GM18498 (cell line): ENCODE measurements around the gene ACOXL.

Experiments
- ATAC-seq: cut with Tn5 transposase; IDR thresholded peaks from one replicate; pipeline ENCODE4 v1.9.1; 2021; ENCODE audit warnings: mild to moderate bottlenecking, moderate library complexity; ENCODE audit not compliant: unreplicated experiment

ACOXL gene

DNA sequence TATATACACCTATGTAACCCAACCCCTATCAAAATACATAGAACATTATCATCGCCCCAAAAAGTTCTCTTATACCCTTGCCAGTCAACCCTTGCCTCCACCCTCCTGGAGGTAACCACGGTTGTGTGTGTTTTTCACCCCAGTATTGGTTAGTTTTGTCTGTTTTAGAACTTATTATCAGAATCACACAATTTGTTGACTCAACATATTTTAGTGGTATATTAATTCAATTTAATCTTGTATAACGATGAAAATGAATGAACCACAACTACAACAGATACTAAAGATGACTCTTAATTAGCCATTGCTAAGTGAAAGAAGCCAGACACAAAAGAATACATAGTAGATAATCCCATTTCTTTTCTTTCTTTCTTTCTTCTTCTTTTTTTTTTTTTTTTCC, 19.3 kb downstream of the ACOXL start:
- ATAC-seq, result no peak

DNA sequence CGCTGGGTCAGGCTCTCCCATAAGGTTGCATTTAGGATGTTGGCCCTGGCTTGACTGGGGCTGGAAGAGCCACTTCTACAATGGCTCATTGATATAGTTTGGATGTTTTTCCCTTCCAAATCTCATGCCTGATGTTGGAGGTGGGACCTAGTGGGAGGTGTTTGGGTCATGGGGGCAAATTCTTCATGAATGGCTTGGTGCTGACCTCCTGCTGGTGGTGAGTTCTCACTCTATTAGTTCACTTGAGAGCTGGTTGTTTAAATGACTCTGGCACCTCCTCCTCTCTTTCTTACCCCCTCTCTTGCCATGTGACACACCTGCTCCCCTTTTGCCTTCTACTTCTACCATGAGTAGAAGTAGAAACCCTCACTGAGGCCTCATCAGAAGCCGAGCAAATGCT, 20.5 kb downstream of the ACOXL start:
- no peak for ATAC-seq

DNA sequence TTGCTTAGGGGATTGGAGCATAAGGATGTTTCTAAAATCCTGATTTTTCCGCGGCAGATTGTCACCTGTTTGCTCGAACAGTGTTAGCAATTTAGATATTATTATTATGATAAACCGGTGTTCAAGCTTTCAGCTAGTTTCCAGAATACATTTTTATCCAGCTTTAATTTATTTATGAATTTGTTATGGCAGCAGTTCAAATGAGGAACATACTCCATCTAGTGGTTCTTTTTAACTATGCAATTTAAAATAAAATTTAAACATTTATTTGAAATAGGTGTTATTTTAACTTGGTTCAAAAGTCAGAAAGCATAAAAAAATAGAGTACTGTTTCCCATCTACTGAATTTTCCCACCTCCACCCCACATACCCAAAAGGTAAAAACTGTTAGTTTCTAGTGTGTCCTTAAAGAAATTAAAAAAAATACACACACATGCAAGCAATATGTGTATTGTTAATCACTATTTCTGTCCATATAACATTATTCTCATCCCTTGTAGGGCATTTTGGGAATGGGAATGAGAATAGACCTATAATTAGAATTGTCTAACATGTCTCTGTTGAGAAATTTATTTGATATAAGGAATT, 23.2 kb downstream of the ACOXL start:
- no peak for ATAC-seq

DNA sequence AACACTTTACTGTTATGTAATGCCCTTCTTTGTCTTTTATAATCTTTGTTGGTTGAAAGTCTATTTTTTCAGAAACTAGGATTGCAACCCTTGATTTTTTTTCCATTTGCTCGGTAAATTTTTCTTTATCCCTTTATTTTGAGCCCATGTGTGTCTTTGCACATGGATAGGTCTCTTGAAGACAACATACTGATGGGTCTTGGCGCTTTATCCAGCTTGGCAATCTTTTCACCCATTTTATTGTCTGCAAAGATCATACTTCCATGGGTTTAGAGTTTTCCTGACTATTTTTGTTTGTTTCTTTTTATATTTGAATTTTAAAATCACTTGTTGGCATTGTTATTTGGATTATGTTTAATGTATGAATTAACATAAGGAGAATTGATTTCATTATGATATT, 27.0 kb downstream of the ACOXL start:
- no peak for ATAC-seq

DNA sequence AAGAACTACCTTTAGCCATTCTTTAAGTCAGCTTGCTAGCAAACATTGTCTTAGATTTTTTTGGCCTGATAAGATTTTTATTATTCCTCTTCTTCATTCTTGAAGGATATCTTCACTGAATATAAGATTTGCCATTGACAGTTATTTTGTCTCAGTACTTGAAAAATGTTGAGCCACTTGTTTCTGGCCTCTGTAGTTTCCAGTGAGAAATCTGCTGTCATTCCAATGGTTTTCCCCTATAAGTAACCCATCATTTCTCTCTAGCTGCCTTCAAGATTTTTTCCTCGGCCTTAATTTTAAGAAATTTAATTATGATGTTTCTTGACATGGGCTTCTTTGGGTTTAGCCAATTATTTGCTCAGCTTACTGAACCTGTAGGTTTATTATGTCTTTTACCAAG, 32.6 kb downstream of the ACOXL start:
- no peak for ATAC-seq

DNA sequence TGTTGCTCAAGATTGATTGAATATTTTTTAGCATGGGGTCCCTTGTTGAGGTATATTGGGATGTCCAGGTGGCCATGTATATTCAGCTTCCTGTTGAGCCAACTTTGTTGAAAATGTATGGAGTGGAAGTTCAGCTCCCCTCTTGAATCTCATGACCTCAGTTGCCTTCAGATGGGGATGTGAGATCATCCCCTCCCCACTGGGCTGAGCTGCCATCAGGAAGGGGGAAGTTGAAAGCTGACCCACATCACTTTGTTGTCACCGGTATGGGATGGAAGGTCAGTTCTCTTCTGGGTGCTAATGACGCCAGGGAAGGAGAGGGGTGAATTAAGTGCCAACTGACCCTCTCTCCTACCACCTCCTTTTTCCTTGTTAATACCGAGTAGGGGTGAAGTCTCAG, 33.9 kb downstream of the ACOXL start:
- ATAC-seq, result no peak

DNA sequence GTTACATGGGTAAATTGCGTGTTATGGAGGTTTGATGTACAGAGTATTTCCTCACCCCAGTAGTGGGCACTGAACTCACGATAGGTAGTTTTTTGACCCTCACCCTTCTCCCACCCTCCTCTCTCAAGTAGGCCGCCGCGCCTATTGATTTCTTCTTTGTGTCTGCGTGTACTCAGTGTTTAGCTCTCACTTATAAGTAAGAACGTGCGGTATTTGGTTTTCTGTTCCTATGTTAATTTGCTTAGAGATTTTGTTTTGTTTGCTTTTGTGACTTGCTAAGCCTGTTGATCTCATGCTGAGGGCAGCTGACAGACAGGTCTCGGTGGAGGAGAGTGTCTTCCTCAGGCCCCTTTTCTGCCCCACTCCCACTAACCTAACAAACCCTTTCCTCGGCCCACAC, 36.2 kb downstream of the ACOXL start:
- ATAC-seq, result no peak

DNA sequence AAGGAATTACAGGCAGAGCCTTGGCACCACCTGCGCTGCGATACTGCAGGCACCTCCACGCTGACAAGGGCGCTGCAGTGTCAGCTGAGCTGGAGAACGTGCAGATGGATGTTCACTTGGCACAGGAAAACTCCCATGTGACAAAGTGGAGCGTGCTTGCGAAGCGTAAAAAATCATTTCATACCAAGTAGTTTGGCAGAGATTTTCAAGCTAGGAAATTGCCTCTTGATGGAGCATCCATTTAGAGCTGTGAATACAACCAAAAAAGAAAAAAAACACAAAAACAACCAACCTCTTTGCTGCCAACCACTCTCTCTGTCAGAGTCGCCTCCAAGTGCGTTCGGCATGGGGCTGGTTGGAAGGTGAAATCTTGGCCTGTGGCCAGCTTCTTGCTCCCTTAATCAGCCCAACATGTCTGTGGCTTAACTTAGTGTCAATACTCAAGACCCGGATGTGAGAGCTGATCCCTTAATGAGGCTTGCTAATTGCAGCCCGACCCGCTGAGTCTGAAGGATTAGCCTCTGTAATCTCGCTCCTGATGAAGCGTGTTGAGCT, 38.1 kb downstream of the ACOXL start:
- no peak for ATAC-seq

DNA sequence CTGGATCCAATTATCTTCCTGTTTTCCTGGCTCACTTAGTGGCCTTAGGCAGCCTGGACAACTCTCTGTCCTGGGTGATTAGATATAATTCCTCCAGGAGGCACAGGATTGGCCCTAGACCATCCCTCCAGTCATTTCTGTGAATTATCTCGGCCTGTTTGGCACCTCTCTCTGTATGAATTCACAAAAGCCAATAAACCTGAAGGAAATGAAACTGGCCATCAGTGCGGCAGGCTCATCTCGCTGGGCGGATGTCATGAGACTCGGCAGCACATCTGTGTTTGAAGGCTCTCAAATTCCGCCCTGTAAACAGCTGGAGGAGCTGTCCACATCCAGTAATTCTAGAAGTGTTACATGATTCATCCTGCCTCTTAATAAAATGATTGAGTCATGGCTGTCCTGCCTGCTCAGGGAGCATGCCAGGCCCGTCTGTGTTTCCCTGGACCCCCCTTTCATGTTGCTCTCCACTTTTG, 38.6 kb downstream of the ACOXL start:
- no peak for ATAC-seq

DNA sequence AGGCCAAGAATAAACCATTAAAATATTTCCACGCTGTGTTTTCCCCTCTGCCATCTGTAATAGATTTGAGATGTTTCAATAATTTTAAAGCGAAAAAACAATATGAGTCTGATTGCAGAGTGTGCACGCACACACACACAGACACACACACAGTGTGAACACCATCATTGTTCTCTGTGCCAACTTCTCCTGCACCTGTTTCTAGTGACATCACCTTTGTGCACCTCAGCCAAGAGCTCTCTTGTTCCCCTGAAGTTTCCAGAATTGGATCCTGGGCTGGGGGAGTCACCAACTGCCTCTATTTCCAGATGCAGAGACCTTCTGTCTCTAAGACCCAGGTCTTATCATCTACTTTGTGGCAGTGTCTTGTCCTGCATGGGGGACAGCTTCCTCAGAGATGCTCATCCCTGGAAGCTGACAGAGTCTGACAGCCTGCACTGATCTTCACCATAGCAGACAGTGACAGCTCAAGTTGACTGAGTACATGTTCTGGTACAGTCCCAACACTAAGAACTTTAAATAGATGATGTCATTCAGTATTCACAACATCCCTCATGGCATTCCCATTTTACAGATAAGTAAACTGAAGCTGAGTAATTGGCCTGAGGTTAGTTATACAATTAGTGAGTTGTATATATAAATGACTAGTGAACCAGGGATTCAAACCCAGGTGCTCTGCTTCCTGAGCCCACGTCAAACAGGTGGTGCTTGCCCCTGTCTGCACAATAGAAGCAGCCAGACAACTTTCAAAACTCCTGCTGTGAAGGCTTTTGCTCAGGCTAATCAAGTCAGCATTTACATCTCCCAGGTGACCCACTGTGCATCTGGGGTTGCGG, 39.4 kb downstream of the ACOXL start:
- ATAC-seq, result no peak

DNA sequence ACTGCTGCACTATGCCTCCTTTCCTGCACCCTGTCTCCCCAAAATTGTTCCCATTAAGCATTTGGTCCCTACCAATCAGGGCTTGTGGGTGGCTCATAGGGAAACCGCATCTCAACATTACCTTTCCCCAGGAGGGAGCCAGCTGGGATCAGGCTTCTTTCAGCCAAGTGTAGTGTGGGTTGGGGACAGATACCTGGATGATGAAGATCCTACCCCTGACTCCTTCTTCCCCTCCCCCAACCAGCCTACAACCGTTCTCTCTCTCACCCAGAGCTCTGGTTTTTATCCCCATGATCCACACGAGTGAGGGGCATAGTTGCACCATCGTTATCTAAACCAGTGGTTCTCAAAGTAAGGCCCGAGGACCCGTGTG, 40.0 kb downstream of the ACOXL start:
- no peak for ATAC-seq

DNA sequence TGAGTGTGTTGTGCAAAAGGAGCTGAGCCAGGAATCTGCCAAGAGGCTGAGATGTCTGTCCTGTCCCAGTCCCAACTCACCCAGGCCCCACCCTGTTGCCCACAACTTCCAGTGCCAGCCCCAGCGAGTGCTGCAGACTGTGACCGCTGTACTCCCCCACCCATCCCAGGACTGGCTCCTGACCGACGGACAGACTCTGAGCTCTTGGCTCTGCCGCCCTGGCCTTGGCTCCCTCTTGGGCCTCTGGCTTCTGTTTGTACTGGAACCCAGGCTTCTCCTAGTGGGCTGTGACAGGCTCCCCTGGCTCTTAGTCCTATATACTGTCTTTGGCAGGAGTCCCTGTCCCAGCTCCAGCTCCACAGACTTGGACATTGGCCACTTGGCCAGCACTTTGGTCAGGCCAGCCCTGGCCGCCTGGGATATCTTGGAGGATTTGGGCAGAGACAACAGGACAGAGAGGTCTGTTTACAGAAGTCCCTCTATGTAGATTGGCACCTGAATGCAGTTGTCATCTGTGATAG, 41.1 kb downstream of the ACOXL start:
- no peak for ATAC-seq

DNA sequence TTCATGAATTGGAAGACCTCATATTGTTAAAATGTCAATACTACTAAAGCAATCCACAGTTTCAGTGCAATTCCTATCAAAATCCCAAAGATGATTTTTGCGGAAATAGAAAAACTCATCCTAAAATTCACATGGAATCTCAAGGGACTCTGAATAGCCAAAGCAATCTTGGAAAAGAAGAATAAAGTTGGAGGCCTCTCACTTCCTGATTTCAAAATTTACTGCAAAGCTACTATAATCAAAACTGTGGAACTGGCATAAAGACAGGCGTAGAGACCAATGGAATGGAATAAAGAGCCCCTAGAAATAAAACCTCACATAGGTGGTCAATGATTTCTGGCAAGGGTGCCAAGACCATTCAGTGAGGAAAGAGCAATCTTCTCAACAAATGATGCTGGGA, 42.3 kb downstream of the ACOXL start:
- no peak for ATAC-seq

DNA sequence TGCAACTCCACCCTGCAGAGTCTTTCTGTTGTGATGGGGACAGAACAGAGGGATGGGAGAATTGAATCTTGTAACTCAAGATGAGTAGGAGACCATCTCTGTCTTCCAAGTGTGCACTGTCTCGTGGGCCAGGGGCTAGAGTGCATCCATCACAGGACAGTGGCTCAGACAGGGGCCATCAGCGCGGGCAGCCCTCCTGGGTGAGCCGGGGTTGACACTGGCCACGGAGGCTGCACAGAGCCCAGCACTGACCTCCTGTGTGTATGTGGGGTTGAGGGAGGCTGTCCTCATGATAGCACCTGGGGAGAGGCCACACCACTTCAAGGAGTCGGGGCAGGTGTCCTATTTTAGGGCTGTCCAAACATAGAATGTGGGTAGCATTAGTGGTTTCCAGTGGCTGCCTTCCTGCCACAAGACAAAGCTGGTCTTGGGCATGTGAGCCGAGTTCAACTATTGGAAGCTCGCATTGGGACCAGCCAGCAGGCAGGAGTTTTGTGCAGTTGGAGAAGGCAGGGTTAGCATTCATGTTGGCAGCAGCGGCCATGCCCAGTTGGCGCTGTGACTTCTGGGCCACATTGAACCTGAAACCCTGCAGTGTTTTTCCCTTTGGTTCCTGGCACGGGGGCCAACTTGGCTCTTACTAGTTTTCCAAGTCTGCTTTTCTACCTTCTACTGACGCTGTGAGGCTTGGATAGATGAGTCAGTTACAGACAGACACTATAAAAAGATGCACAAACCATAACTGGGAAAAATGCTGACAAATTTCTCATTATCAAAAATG, 45.3 kb downstream of the ACOXL start:
- no peak for ATAC-seq

DNA sequence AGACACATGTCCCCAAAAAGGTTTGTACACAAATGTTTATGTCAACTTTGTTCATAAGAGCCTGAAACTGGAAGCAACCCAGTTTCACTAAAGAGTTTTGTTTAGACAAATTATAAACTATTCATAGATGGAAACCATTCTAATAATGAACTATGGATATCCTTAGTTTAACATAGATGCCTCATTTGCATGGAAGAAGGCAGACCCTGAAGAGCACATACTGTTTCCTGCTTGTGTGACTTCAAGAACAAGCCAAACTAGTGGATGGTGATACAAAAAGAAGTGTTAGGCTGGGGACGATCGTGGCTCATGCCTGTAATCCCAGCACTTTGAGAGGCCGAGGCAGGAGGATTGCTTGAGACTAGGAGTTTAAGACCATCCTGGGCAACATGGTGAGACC, 48.1 kb downstream of the ACOXL start:
- peak; percentile 66 for ATAC-seq

DNA sequence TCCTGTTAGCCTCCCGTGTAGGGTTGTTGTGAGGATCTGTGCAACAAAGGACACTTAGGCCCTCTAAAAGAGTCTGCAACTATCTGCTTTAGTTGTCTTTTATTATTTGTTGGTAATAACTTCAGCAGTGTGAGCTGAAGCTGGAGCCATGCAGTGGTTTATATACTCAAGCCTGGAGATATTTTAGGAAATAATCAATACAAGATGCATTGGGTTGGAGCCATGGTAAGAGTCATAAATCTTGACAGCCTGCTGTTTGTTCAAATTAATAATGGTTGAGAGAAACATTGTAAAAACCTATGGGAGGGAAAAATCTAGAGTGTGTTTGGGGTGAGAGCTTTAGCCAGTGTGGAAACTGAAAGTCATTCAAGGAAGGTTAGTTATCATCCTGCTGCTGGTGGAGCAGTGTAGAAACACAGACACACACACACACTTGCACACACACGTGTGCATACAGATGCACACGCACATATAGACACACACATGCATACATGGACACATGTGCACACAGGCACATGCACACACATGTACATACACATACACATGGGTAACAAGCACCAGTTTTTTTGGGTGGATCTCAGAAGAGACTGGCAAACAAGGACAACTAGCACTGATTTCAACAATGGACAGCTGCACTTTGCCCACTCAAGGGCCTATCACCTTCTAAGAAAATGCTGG, 51.0 kb downstream of the ACOXL start:
- no peak for ATAC-seq

DNA sequence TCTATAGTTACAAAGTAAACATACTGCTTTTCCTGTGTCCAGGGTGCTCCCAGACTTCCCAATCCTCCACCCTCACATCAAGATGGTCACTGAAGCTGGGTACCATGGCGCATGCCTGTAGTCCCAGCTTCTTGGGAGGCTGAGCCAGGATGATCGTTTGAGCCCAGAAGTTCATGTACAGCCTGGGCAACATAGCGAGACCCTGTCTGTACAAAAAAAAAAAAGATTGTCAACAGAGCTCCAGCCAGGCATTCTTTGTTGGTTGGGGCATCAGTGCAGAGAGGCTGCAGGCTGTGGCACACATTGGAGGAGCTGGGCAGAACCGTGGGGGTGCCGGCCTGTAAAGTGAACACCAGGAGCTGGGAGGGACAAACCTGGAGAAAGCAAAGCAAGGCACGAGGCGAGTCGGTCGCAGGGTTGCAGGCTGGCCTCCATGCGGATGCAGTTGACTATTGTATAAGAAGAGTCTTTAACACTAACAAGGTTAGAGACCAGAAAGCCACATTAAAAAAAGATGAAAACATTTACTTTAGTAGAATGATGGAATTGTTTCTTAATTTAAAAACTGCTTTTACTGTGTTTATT, 51.8 kb downstream of the ACOXL start:
- ATAC-seq, result no peak

DNA sequence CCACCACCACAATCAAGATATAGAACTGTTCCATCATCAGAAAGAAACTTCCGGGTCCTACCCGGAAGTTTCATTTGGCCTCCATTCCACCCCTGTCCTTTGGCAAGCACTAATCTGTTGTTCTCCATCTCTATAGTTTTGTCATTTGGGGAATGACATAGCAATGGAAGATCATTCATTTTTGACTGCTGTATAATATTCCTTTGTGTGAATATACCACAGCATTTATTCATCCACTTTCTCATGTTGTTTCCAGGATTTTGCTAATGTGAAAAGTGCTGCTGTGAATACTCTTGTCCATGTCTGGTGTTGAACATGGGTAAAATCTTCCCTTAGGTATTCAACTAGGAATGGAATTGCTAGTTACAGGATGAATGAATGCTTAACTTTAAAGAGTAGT, 53.1 kb downstream of the ACOXL start:
- ATAC-seq, result no peak

DNA sequence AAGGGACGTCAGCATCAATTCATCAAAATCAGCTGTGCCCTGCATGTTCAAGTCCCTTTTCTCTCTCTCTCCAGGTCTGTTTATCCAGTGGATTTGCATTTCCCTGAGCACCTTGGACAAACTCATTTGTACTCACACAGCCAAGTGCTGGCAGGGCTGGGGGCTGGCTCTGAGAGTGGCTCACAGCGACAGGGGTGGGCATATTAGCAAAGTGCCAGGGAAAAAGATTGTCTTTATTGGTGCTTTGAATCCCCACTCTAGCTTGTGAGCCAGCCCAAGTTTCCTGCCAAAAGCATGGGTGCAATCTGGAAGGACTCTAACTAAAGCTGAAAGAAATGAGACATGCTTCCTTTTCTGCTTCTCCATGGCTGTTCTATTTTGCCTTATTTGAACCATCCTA, 56.6 kb downstream of the ACOXL start:
- no peak for ATAC-seq

DNA sequence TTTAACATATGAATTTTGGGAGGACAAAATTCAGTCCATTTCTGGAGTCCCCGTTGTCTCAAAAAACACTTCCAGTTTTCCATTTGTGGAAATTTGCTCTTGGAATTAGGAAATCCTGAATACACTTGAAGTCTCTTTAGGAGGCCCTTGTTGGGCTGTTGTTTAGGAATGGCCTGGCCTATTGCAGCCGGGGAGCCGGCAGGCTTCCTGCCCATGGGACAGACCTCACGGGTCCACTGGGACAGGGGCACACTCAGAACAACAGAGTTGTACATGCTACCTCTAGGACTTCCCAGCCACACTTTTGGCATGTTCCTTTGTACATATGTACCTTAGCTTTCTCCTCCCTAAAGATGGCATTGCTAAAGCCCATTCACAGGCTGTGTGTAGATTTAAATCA, 57.3 kb downstream of the ACOXL start:
- ATAC-seq, result no peak
